Measurements from ENCODE around the gene CDH26.

DNA sequence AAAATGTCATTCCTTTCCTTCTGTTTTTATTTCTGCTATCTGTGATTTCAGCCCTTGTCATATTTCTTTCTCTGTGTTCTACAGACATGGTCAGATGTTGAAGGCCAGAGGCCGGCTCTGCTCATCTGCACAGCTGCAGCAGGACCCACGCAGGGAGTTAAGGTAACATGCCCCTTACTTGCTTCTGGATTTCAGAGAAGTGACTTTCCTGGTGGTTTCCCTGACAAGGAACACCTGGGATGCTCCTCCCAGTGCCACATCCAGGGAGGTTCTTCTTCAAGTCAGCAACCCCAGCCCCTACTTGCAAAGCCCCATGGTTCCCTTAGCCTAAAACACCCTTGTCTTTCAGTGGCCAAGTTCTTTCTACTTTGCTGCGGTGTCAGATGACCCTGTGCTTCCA is 41.3 kb downstream of the CDH26 start:
- TF ChIP-seq CTCF (IDR thresholded peaks at IDR 0.05; ENCODE audit: insufficient read depth, low read length) (no peak), POLR2AphosphoS5 (IDR thresholded peaks at IDR 0.05; ENCODE audit: low read depth) (no peak)
